Peyer's patch (tissue), 4 donors: ENCODE measurements around the gene MSI1. TPM values are rescaled to one million over a fixed set of nuclear protein-coding genes. Genes with fewer than 3 reads are reported as not detected.

ENCODE experiments used
- DNase-seq, 3 donors: peaks; one replicate each; pipeline ENCODE4 v3.0.0-alpha.2; 2017 to 2019
- H3K27ac ChIP-seq, 4 donors: fragments of 200-600 bp; sonication (generic); one replicate each; pipeline ENCODE4 v1.5.1; 2016 to 2019
- H3K27me3 ChIP-seq, 2 donors: fragments of 200-600 bp; sonication (generic); one replicate each; pipeline ENCODE4 v1.5.1; 2019
- H3K36me3 ChIP-seq, 3 donors: fragments of 200-600 bp; sonication (generic); one replicate each; pipeline ENCODE4 v1.5.1; 2016 to 2019
- H3K4me1 ChIP-seq, 4 donors: fragments of 200-600 bp; sonication (generic); one replicate each; pipeline ENCODE4 v1.5.1; 2016 to 2019
- H3K4me3 ChIP-seq, 4 donors: fragments of 200-600 bp; sonication (generic); 1 replicate in 3 of 4; 2 replicates in 1 of 4; pipeline ENCODE4 v1.5.1; 2016 to 2019; ENCODE audit warnings: mild to moderate bottlenecking in 1 of 4
- H3K9me3 ChIP-seq, 4 donors: fragments of 200-600 bp; sonication (generic); one replicate each; pipeline ENCODE4 v1.5.1; 2016 to 2019; ENCODE audit warnings: mild to moderate bottlenecking in 1 of 4
- CTCF ChIP-seq, 6 experiments: fragments of 450-650 bp in 4 of 6; fragments of 200-600 bp in 2 of 6; sonication (generic) in 1 of 6; IDR thresholded peaks; one replicate each; pipeline ENCODE4 v1.5.1; 2017 to 2019; ENCODE audit warnings: antibody characterized with exemption in 6 of 6, mild to moderate bottlenecking in 3 of 6, moderate library complexity in 1 of 6
- POLR2A ChIP-seq, 2 donors: fragments of 450-650 bp; IDR thresholded peaks; one replicate each; pipeline ENCODE4 v1.5.1; 2017; ENCODE audit warnings: antibody characterized with exemption in 2 of 2, mild to moderate bottlenecking in 2 of 2, moderate library complexity in 2 of 2
- total RNA-seq, 4 donors: library from RNA; depleted of rRNA; stranded (reverse); fragments of >200 nt; gene quantifications; one replicate each; pipeline ENCODE4 v1.1.0, GENCODE V29; 2016

The MSI1 gene
- total RNA-seq, 4 donors from 2014 or later, result 1.6 to 5.8 (median 4.2) TPM

- DNase-seq, result no peak
- no peaks in the 10 kb centered on the region for H3K9me3 ChIP-seq
- no peak overlapping the region for H3K27ac ChIP-seq
- H3K27me3 ChIP-seq, result no peaks in the 10 kb centered on the region
- no peaks in the 10 kb centered on the region for H3K36me3 ChIP-seq
- no peaks in the 10 kb centered on the region for H3K4me1 ChIP-seq
- no peak for TF ChIP-seq CTCF (IDR thresholded peaks at IDR 0.05)
- no peak for TF ChIP-seq POLR2A (IDR thresholded peaks at IDR 0.05)
- no peak overlapping the region for H3K4me3 ChIP-seq
Measured at GRCh38 chr12:120381752-120382419, 12.9 kb upstream of the MSI1 start.

GRCh38 chr12:120378036-120378435 is 9.1 kb upstream of the MSI1 start:
- H3K27me3 ChIP-seq, result no peaks in the 10 kb centered on the region

GRCh38 chr12:120377611-120378010 is 8.6 kb upstream of the MSI1 start:
- DNase-seq, result no peak
- TF ChIP-seq POLR2A (IDR thresholded peaks at IDR 0.05) (no peak), CTCF (IDR thresholded peaks at IDR 0.05) (no peak)
- Histone ChIP-seq H3K4me3 (no peak overlapping the region), H3K9me3 (no peaks in the 10 kb centered on the region), H3K36me3 (no peaks in the 10 kb centered on the region), H3K27me3 (no peaks in the 10 kb centered on the region), H3K4me1 (no peaks in the 10 kb centered on the region), H3K27ac (no peak overlapping the region)

More at GRCh38 chr12:120378036-120378435, 9.1 kb upstream of the MSI1 start:
- Histone ChIP-seq H3K4me3 (no peak overlapping the region), H3K4me1 (no peaks in the 10 kb centered on the region), H3K27ac (no peak overlapping the region), H3K9me3 (no peaks in the 10 kb centered on the region), H3K36me3 (no peaks in the 10 kb centered on the region)
- DNase-seq, result no peak
- TF ChIP-seq POLR2A (IDR thresholded peaks at IDR 0.05), result no peak

GRCh38 chr12:120376934-120377572 is 8.1 kb upstream of the MSI1 start:
- Histone ChIP-seq H3K36me3 (no peaks in the 10 kb centered on the region), H3K4me3 (no peak overlapping the region), H3K4me1 (no peaks in the 10 kb centered on the region), H3K27me3 (no peaks in the 10 kb centered on the region), H3K9me3 (no peaks in the 10 kb centered on the region), H3K27ac (no peak overlapping the region)
- TF ChIP-seq POLR2A (IDR thresholded peaks at IDR 0.05), result no peak
- no peak for TF ChIP-seq CTCF (IDR thresholded peaks at IDR 0.05)
- no peak for DNase-seq

GRCh38 chr12:120376416-120376815 is 7.5 kb upstream of the MSI1 start:
- DNase-seq, result no peak
- Histone ChIP-seq H3K4me1 (no peaks in the 10 kb centered on the region), H3K9me3 (no peaks in the 10 kb centered on the region), H3K4me3 (no peak overlapping the region), H3K27me3 (no peaks in the 10 kb centered on the region), H3K27ac (no peak overlapping the region), H3K36me3 (no peaks in the 10 kb centered on the region)
- TF ChIP-seq CTCF (IDR thresholded peaks at IDR 0.05), result no peak

GRCh38 chr12:120376009-120376408 is 7.0 kb upstream of the MSI1 start:
- TF ChIP-seq POLR2A (IDR thresholded peaks at IDR 0.05) (no peak), CTCF (IDR thresholded peaks at IDR 0.05) (no peak)
- H3K4me3 ChIP-seq, result no peak overlapping the region
- no peak for DNase-seq
- no peak overlapping the region for H3K27ac ChIP-seq
- peaks cover 0 to 2% of the 10 kb centered on the region in 2 donors for H3K27me3 ChIP-seq
- H3K9me3 ChIP-seq, result no peaks in the 10 kb centered on the region
- no peaks in the 10 kb centered on the region for H3K4me1 ChIP-seq
- no peaks in the 10 kb centered on the region for H3K36me3 ChIP-seq
